Stimulated activated CD4-positive, alpha-beta T cell treated with anti-CD3 and anti-CD28 coated beads, TNF-alpha, amount 100 ng/mL, for 1 hour (primary cell): ENCODE data around the gene ABLIM2.

Source experiments
- DNase-seq, 3 donors: peaks; one replicate each; pipeline ENCODE4 v3.0.0-alpha.2; 2020; ENCODE audit warnings: low read depth in 3 of 3, low spot score in 1 of 3

Gene ABLIM2

DNA sequence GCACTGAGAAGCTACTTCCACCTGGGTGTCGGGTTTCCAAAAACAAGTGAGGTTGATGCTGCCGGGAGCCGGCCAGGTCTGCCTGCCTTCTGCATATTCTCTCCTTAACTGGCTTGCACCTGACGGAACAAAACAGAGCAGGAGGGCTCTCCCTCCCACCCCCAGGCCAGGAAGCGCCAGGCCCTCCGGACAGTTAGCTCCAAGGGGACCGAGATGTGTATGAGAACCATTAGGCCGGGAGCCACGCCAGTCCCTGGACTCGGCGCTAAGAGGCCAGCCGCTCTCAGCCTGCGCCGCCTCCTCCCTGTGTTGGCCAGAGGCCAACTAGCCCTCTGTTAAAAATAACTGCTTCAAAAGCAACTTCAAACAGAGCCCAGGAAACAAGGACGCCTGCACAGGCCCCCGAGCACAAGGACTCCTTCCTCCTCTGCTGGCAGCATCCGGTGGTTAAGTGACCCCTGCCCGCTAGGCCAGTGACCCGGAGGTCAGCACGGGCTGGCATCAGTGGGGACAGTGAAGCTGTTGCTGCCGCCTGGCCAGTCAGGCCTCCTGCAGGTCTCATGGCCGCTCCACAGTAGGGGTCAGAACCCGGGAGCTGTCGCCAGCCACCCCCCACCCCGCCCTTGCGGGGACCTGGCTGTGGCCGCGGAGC is 107.9 kb downstream of the ABLIM2 start:
- DNase-seq, result no peak

DNA sequence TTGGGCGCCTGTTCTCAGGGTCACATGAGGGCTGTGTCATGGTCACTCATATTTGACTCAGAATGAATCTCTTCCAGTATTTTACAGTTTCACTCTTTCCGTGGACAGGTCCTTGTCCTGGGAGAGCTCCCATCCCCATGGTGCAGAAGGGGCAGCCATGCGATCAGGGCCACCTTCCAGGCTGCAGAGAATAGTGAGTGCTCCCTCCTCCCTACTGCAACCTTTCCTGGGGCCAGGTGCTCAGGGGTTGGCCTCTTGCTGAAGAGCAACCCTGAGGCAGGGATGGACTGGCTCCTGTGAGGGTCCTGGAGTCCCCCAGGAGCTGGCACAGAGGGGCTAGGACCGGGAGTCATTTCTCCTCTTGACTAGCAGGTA is 108.4 kb downstream of the ABLIM2 start:
- DNase-seq, result no peak

GRCh38 chr4:8048856-8049676 is 109.5 kb downstream of the ABLIM2 start:
- DNase-seq, result no peak

GRCh38 chr4:8047837-8048678 is 110.6 kb downstream of the ABLIM2 start:
- no peak for DNase-seq

DNA sequence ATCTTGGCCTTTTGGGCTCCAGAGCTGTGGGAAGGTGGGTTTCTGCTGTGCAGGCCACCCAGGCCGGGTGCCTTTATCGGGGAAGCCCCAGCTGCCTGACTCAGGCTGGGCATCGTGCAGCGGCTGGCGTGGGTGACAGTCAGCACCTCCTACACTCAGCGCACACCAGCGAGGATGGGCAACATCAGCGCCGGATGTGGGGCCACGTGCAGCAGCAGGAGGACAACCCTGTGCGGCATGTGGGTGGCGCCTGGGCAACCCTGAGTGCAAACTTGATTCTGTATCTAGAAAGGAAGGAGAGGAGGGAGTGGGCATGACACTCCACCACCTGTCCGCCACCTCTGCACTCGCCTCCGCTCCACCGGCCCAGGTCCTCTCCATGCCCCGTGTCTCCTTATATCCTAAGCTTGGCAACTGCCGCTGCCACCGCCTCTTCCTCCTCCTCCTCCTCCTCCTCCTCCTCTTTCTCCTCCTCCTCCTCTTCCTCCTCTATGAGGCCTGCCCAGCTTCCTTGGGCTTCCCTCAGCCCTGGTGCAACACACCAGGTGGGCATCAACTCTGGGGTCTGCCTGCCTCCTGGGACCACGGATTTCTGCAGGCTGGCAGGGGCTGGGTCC is 111.6 kb downstream of the ABLIM2 start:
- DNase-seq, result no peak

- no peak for DNase-seq
Observed at GRCh38 chr4:8045909-8046308, 112.7 kb downstream of the ABLIM2 start.

- no peak for DNase-seq
Observed at GRCh38 chr4:8044699-8045098, 113.9 kb downstream of the ABLIM2 start.

GRCh38 chr4:8044244-8044643 is 114.4 kb downstream of the ABLIM2 start:
- DNase-seq, result no peak

DNA sequence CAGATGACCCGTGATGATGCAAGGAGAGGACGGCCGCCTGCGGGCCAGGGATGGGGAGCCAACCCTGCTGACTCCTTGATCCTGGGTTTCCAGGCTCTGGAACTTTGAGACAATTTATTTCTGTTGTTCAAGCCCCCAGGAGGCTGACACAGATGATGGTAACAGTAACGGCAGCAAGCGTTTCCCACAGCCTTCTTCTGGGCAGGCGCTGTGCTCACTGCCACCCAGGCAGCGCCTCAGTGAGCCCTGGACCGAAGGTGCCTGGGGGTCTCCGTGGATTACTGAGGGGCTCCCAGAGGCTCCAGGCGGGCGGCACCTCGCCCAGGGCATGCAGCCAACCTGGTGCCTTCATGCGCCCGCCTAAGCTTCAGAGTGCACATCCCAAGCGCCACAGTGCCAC is 115.0 kb downstream of the ABLIM2 start:
- no peak for DNase-seq

- DNase-seq, result no peak
Observed at GRCh38 chr4:8041868-8042267, 116.7 kb downstream of the ABLIM2 start.

- DNase-seq, result no peak
Observed at GRCh38 chr4:8041172-8041571, 117.4 kb downstream of the ABLIM2 start.

- no peak for DNase-seq
Observed at GRCh38 chr4:8040607-8041006, 118.0 kb downstream of the ABLIM2 start.

GRCh38 chr4:8039853-8040252 is 118.8 kb downstream of the ABLIM2 start:
- DNase-seq, result no peak

DNA sequence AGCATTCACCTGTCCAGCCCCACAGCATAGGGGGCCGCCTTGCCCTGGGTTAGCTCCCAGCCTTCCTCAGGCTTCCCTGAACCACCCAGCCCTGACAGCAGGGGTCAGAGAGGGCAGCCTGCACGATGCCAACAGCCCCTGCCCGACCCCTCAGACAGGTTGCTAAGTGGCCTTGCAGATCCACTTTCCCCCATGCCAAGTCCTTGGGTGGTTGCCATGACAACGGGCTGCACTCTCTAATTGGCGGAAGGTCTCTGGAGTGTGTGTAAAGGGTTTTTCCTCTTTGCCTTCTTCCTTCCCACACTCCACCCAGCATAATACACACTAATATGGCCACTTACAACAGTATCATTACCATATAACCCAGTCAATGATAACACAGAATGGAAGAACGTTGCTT is 119.3 kb downstream of the ABLIM2 start:
- DNase-seq, result no peak

- no peak for DNase-seq
Observed at GRCh38 chr4:8038719-8039251, 119.8 kb downstream of the ABLIM2 start.

DNA sequence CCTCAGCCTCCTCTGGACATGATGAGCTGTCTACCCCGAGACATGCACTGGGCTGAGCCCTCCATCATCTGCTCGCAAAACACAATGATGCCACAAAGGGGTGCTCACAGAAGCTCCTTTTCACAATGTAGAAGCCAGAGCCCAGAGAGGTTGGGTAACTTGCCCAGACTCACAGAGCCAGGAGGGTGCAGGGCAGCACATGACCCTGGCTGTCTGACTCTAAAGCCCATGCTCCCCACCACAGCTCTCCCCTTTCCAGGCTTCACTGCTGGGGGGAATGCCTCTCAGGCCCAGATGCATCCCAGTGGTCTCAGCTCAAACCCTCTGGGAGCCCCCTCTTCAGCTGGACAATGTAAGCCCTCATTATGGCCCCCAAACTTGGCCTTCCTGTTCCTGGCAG is 120.5 kb downstream of the ABLIM2 start:
- no peak for DNase-seq

DNA sequence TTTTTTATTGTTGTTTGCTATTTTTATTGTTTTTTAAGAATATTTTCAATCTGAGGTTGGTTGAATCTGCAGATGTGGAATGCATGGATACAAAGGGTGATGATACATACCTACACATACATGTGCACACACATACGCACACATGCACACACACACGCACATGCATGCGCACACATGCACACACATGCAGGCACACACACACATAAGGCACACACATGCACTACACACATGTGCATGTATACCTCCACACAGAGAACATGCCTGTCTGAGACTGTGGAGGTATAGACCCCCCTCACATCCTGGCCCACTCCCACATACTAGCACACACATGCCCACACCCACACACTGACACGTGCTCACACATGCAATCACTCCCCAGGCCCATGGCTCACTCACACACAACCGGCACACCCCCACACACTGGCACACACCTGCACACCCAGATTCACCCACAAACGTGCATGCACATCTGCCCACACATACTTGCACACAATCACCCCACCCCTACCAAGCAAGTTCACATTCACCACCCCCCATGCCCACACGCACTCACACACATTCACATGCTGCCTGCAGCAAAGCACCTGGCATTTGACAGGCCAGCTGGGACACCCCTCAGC is 121.4 kb downstream of the ABLIM2 start:
- no peak for DNase-seq

- no peak for DNase-seq
Observed at GRCh38 chr4:8035371-8035780, 123.2 kb downstream of the ABLIM2 start.

GRCh38 chr4:8033829-8034528 is 124.6 kb downstream of the ABLIM2 start:
- no peak for DNase-seq

DNA sequence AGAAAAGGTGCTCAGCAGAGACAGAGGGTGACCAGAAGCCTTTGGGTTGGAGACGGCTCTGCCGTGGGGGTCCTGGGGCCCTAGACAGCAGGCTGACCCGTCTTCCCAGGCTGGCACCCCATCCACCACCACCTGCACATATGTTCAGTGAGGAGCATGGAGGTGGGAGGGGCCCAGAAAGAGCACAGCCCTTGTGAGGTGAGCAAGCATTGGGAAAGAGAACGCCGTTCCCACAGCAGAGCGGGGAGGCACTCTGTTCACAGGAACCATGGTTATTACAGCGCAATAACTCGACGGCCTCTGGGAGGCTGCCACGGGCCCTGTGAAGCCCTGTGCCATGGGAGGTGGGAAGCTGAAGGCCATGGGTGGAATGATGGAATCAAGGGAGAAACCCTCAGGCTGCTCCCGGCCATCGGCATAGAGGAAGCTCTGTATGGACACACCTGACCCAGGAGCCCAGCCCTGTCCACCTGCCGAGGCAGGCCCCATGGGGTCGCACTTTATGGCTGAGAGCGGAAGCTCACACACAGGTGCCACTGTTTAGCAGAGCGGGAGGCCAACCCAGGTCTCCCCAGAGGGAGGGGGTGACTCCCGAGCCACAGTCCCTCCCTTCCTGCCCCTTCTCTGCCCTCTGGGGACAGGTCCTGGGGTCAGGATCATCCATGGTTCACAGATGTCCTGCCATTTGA is 125.4 kb downstream of the ABLIM2 start:
- DNase-seq, result no peak
